Vagina (tissue), 2 donors: Measurements from ENCODE around the gene USP25. TPM values are rescaled to one million over a fixed set of nuclear protein-coding genes. Genes with fewer than 3 reads are reported as not detected.

Source experiments
- DNase-seq, 2 donors: peaks; one replicate each; pipeline ENCODE4 v3.0.0-alpha.2; 2017; ENCODE audit errors: extremely low spot score in 2 of 2
- H3K27ac ChIP-seq: fragments of 200-600 bp; sonication (generic); one replicate; pipeline ENCODE4 v1.5.1; 2019
- H3K27me3 ChIP-seq: fragments of 200-600 bp; sonication (generic); one replicate; pipeline ENCODE4 v1.5.1; 2019
- H3K36me3 ChIP-seq, 2 donors: fragments of 200-600 bp; sonication (generic); one replicate each; pipeline ENCODE4 v1.5.1; 2017 to 2019
- H3K4me1 ChIP-seq: fragments of 200-600 bp; sonication (generic); one replicate; pipeline ENCODE4 v1.5.1; 2019
- H3K4me3 ChIP-seq, 2 donors: fragments of 200-600 bp; sonication (generic); 1 replicate in 1 of 2; 2 replicates in 1 of 2; pipeline ENCODE4 v1.5.1; 2016 to 2019
- H3K9me3 ChIP-seq: fragments of 200-600 bp; sonication (generic); one replicate; pipeline ENCODE4 v1.5.1; 2019
- POLR2A ChIP-seq, 2 donors: fragments of 450-650 bp; IDR thresholded peaks; one replicate each; pipeline ENCODE4 v1.6.1; 2017; ENCODE audit warnings: antibody characterized with exemption in 2 of 2, mild to moderate bottlenecking in 2 of 2, moderate library complexity in 2 of 2
- POLR2AphosphoS5 ChIP-seq, 2 donors: sonication (generic); formaldehyde crosslinking; IDR thresholded peaks; one replicate each; pipeline ENCODE4 v1.9.0; 2017; ENCODE audit warnings: antibody characterized with exemption in 2 of 2, mild to moderate bottlenecking in 2 of 2, low read depth in 1 of 2; ENCODE audit not compliant: insufficient read depth in 1 of 2
- intact Hi-C: fragments of 100-400 bp; cut with DNase I; formaldehyde crosslinking; loops from one replicate; pipeline ENCODE4 v1.15.1; 2023
- total RNA-seq: library from RNA; depleted of rRNA; stranded (reverse); fragments of >200 nt; gene quantifications from one replicate; pipeline ENCODE4 v1.2.3, GENCODE V29; 2016
- TF ChIP-seq, protein P1 (sequence below), 3 experiments: fragments of 450-650 bp in 2 of 3; fragments of 200-600 bp in 1 of 3; sonication (generic) in 1 of 3; IDR thresholded peaks; one replicate each; pipeline ENCODE4 v1.5.1; 2017 to 2019; ENCODE audit warnings: antibody characterized with exemption in 3 of 3, mild to moderate bottlenecking in 2 of 3, moderate library complexity in 2 of 3

The USP25 gene
- total RNA-seq, 1 donor from 2014 or later = 39.0 TPM

DNA sequence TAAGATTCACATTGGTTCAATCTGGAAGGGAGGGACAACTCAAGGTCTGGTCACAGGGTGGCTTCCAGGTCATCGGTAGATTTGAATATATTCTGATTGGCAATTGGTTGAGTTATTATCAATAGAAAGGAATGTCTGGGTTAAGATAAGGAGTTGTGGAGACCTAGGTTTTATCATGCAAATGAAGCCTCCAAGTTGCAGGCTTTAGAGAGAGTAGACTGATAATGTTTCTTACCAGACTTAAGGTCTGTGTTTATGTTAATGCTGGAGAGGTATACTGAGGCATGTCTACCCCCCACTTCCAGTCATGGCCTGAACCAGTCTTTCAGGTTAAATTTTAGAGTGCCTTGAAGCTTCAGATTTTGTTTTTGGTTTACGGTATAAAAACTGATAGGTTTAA lies 29.7 kb downstream of the USP25 start:
- TF ChIP-seq POLR2A (IDR thresholded peaks at IDR 0.05) (no peak), POLR2AphosphoS5 (IDR thresholded peaks at IDR 0.05; ENCODE audit: insufficient read depth in 1 of 2, low read depth in 1 of 2) (no peak)
- TF ChIP-seq, protein P1, sequence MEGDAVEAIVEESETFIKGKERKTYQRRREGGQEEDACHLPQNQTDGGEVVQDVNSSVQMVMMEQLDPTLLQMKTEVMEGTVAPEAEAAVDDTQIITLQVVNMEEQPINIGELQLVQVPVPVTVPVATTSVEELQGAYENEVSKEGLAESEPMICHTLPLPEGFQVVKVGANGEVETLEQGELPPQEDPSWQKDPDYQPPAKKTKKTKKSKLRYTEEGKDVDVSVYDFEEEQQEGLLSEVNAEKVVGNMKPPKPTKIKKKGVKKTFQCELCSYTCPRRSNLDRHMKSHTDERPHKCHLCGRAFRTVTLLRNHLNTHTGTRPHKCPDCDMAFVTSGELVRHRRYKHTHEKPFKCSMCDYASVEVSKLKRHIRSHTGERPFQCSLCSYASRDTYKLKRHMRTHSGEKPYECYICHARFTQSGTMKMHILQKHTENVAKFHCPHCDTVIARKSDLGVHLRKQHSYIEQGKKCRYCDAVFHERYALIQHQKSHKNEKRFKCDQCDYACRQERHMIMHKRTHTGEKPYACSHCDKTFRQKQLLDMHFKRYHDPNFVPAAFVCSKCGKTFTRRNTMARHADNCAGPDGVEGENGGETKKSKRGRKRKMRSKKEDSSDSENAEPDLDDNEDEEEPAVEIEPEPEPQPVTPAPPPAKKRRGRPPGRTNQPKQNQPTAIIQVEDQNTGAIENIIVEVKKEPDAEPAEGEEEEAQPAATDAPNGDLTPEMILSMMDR (IDR thresholded peaks at IDR 0.05) = no peak
- H3K36me3 ChIP-seq = no peaks in the 10 kb centered on the region
- no peak overlapping the region for H3K4me3 ChIP-seq
- DNase-seq = no peak
- H3K27me3 ChIP-seq = no peaks in the 10 kb centered on the region
- intact Hi-C loops = no loop called here
- peaks cover 29% of the 10 kb centered on the region for H3K4me1 ChIP-seq
- H3K9me3 ChIP-seq = no peaks in the 10 kb centered on the region
- no peak overlapping the region for H3K27ac ChIP-seq

DNA sequence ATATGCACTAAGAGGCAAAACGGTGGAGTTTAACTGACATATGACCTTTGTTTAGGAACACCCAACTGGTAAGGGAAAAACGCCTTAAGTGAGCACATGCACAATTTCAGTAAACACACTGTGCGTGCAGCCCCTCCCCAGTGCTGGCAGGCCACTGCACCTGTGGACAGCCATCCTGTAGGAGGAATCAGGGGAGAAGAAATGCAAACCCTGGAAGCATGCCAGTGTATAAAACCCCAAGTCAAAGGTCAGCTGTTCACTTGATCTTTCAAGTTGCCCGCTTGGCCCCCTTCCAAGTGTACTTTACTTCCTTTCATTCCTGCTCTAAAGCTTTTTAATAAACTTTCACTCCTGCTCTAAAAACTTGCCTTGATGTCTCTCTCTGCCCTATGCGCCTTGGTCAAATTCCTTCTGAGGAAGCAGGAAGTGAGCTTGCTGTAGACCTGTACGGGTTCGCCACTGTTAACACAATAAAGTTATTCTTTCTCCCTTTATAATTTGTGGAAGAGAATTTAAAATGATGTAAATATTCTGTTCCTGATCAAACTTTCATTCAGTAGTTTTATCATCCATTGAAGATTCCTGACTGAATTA lies 31.8 kb downstream of the USP25 start:
- no peaks in the 10 kb centered on the region for H3K36me3 ChIP-seq
- DNase-seq = no peak
- no peak overlapping the region for H3K4me3 ChIP-seq
- no peak for TF ChIP-seq POLR2A (IDR thresholded peaks at IDR 0.05)
- H3K9me3 ChIP-seq = no peaks in the 10 kb centered on the region
- no peak overlapping the region for H3K27ac ChIP-seq
- intact Hi-C loops = no loop called here
- H3K4me1 ChIP-seq = peaks cover 21% of the 10 kb centered on the region
- no peaks in the 10 kb centered on the region for H3K27me3 ChIP-seq

DNA sequence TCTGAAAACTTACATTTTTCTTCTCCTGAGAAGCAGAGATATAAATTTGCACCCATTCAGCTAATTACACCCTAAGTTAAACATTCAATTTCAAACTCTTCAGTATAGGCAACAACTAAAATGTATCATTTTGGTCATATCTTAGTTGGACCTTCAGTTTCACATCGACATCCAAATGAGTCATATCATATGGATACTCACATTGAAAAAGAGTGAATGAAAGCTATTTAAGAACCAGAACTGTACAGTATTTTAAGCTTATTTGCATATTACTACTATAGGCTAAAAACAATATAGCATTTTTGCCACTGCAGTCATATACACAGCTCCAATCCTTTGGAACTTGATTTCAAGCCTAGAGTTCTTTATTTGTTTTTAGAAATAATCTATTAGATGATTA lies 33.6 kb downstream of the USP25 start:
- TF ChIP-seq, protein P1 (IDR thresholded peaks at IDR 0.05) = no peak
- TF ChIP-seq POLR2A (IDR thresholded peaks at IDR 0.05) (no peak), POLR2AphosphoS5 (IDR thresholded peaks at IDR 0.05; ENCODE audit: insufficient read depth in 1 of 2, low read depth in 1 of 2) (no peak)
- H3K4me1 ChIP-seq = peaks cover 23% of the 10 kb centered on the region
- H3K27me3 ChIP-seq = no peaks in the 10 kb centered on the region
- H3K9me3 ChIP-seq = no peaks in the 10 kb centered on the region
- DNase-seq = no peak
- intact Hi-C loops = no loop called here
- H3K27ac ChIP-seq = no peak overlapping the region
- H3K36me3 ChIP-seq = no peaks in the 10 kb centered on the region
- H3K4me3 ChIP-seq = no peak overlapping the region

DNA sequence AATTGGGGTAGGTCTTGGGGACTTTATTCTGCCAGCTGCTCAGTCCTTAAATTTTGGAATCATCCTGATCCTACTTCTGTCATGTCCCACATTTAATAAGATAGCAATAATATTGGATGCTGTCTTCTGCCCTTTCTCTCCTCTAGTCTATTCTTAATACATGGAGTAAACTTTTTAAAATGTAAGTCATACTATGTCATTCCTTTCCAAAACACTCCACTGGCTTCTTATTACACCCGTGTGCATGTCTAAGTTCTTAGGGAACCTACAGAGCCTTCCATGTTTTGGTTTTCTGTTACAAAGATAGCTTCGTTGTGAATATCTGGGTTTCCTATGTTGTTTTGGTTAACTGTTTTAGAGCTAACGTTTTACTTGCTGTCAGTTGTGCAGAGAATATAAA lies 35.1 kb downstream of the USP25 start:
- peaks cover 28% of the 10 kb centered on the region for H3K4me1 ChIP-seq
- H3K4me3 ChIP-seq = no peak overlapping the region
- H3K27me3 ChIP-seq = no peaks in the 10 kb centered on the region
- no peaks in the 10 kb centered on the region for H3K36me3 ChIP-seq
- intact Hi-C loops = no loop called here
- no peaks in the 10 kb centered on the region for H3K9me3 ChIP-seq
- TF ChIP-seq POLR2AphosphoS5 (IDR thresholded peaks at IDR 0.05; ENCODE audit: insufficient read depth in 1 of 2, low read depth in 1 of 2) = no peak
- TF ChIP-seq, protein P1 (IDR thresholded peaks at IDR 0.05) = no peak
- TF ChIP-seq POLR2A (IDR thresholded peaks at IDR 0.05) = no peak
- no peak overlapping the region for H3K27ac ChIP-seq
- DNase-seq = no peak

DNA sequence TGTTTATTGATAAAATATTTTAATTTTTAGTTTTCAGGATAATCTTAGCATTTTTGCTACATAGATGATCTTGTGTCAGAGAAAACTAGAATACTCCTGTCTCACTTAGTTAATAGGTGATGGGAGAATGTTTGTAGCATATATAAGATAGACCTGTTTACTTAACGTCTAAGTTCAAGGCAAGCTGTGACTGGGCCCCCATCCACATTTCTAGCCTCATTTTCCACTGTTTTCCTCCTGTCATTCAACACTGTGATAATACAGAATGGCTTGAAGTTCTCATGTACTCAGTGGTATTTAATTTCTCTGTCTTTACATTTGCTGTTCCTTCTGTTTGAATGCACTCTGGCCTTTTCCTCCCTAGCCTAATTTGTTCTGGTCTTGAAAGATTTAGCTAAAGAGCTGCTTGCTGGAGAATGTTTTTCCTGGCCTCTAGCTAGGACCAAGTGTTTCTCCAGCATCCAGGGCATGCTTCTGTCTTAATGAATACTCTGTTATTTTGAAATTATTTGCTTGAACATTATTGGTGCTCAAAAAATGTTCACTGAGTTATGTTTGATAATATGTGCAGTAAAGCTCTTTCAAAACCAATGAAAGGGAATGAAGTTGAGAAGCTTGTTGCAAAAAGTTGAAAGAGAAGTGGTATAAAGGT lies 37.3 kb downstream of the USP25 start:
- H3K4me1 ChIP-seq = peaks cover 37% of the 10 kb centered on the region
- H3K27ac ChIP-seq = no peak overlapping the region
- H3K9me3 ChIP-seq = no peaks in the 10 kb centered on the region
- intact Hi-C loops = no loop called here
- TF ChIP-seq, protein P1 (IDR thresholded peaks at IDR 0.05) = no peak
- DNase-seq = no peak
- H3K27me3 ChIP-seq = no peaks in the 10 kb centered on the region
- no peak overlapping the region for H3K4me3 ChIP-seq
- H3K36me3 ChIP-seq = no peaks in the 10 kb centered on the region
